SHP77 (cell line): Measurements from ENCODE around the gene CRIP2.

Experiments
- DNase-seq, 2 experiments: peaks; one replicate each; lab custom pipeline; 2025; lab: John Stamatoyannopoulos, UW

The CRIP2 gene

GRCh38 chr14:105528586-105529318 lies 54.1 kb downstream of the CRIP2 start:
- no peak for DNase-seq

GRCh38 chr14:105529319-105529568 lies 54.6 kb downstream of the CRIP2 start:
- DNase-seq = no peak
